Choroid plexus epithelial cell (primary cell): ENCODE data around the gene ADGRD2.
"Not testable (repeated sequence)": the region's sequence is repeated elsewhere in the genome, so short reads cannot be mapped to it uniquely, and the experiment has no call there.

Source experiments
- DNase-seq: peaks from one replicate; pipeline ENCODE4 v3.0.0-alpha.2; 2010; ENCODE audit warnings: low read depth
- H3K4me3 ChIP-seq: 2 replicates; pipeline ENCODE4 v1.5.1; 2011; ENCODE audit warnings: low read depth, mild to moderate bottlenecking, control low read depth, low read length, moderate library complexity
- CTCF ChIP-seq: conservative IDR thresholded peaks from 2 replicates; pipeline ENCODE4 v1.5.1; 2011; ENCODE audit warnings: low read depth, mild to moderate bottlenecking, control low read depth, inconsistent platforms, low read length, moderate library complexity

The ADGRD2 gene

GRCh38 chr9:124423591-124423990 is 26.7 kb upstream of the ADGRD2 start:
- no peak for TF ChIP-seq CTCF
- DNase-seq = no peak

GRCh38 chr9:124425733-124426132 is 24.5 kb upstream of the ADGRD2 start:
- not testable (repeated sequence) for H3K4me3 ChIP-seq, DNase-seq

More at GRCh38 chr9:124423591-124423990, 26.7 kb upstream of the ADGRD2 start:
- no peak overlapping the region for H3K4me3 ChIP-seq

- TF ChIP-seq CTCF = no peak
- H3K4me3 ChIP-seq = no peak overlapping the region
- no peak for DNase-seq
These were observed 23.9 kb upstream of the ADGRD2 start for GRCh38 chr9:124426361-124426760.

GRCh38 chr9:124427281-124427680 is 23.0 kb upstream of the ADGRD2 start:
- DNase-seq = no peak
- no peak overlapping the region for H3K4me3 ChIP-seq
- no peak for TF ChIP-seq CTCF

GRCh38 chr9:124428751-124429529 is 21.3 kb upstream of the ADGRD2 start:
- no peak overlapping the region for H3K4me3 ChIP-seq
- DNase-seq = no peak
- TF ChIP-seq CTCF = no peak

GRCh38 chr9:124429530-124429867 is 20.8 kb upstream of the ADGRD2 start:
- no peak overlapping the region for H3K4me3 ChIP-seq
- no peak for TF ChIP-seq CTCF
- no peak for DNase-seq

- no peak overlapping the region for H3K4me3 ChIP-seq
- no peak for TF ChIP-seq CTCF
- no peak for DNase-seq
These were observed 13.9 kb upstream of the ADGRD2 start for GRCh38 chr9:124436320-124436719.
